Erythroblast (primary cell): ENCODE measurements around the gene DSG1.

ENCODE experiments used
- GATA1 ChIP-seq: IDR thresholded peaks from 2 replicates; pipeline ENCODE4 v1.6.1; 2011; ENCODE audit warnings: low read depth, mild to moderate bottlenecking, control low read depth, low read length, moderate library complexity
- POLR2A ChIP-seq: IDR thresholded peaks from 2 replicates; pipeline ENCODE4 v1.6.1; 2011; ENCODE audit warnings: mild to moderate bottlenecking, low read length

GRCh38 chr18:31302991-31303390 is 15.0 kb upstream of the DSG1 start:
- no peak for TF ChIP-seq POLR2A
- no peak for TF ChIP-seq GATA1
